Left cardiac atrium (tissue), 4 donors: ENCODE data around the gene LCE3D. TPM values are rescaled to one million over a fixed set of nuclear protein-coding genes. Genes with fewer than 3 reads are reported as not detected.

ENCODE experiments used
- ATAC-seq, 2 donors: fragments of 200-7000 bp; cut with Tn5 transposase; one replicate each; pipeline ENCODE4 v1.9.1; 2020; ENCODE audit warnings: mild to moderate bottlenecking in 2 of 2, moderate library complexity in 2 of 2
- DNase-seq: peaks from one replicate; pipeline ENCODE4 v3.0.0-alpha.2; 2020
- intact Hi-C, 2 donors: fragments of 100-400 bp; cut with DNase I; formaldehyde crosslinking; loops; one replicate each; pipeline versions ENCODE4 v1.14.1 to v1.15.1; 2022 to 2023
- total RNA-seq, 2 donors: library from RNA; stranded (reverse); fragmentation: NEBNext Ultra II Directional; extraction: Animal tissue kit (Norgen Biotek cat#: 25700); gene quantifications; one replicate each; pipeline ENCODE4 v1.2.1, GENCODE V29; 2021
- donor health status: DM: no; HTN: yes; CAD: no.
- donor health status: DM: no; HTN: yes; CAD: no; lungs with severe emphysema.
- donor health status: DM: yes; HTN: yes; CAD: no.
- donor health status: Dilated cardiomyopathy.

LCE3D gene
- total RNA-seq, 2 donors from 2014 or later: not detected

DNA sequence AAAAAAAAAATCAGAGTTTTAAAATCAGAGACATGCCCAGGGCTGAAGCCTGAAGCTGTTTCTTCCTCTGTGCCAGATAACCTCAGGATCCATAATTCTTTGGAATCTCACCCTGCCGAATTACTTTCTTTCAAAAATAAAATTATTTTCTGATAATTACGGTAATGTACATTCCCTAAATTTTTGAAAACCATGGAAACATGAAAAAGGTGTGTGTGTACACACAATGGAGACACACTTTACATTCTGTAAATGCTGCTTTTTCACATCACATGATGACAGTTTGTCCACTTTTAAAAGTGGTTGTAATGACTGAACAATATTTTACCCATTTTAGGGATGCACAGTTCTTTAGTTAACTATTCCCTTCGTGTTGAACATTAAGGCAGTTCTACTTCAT is 44.5 kb downstream of the LCE3D start:
- ATAC-seq (no peak), DNase-seq (no peak)
- intact Hi-C loops: no loop called here

DNA sequence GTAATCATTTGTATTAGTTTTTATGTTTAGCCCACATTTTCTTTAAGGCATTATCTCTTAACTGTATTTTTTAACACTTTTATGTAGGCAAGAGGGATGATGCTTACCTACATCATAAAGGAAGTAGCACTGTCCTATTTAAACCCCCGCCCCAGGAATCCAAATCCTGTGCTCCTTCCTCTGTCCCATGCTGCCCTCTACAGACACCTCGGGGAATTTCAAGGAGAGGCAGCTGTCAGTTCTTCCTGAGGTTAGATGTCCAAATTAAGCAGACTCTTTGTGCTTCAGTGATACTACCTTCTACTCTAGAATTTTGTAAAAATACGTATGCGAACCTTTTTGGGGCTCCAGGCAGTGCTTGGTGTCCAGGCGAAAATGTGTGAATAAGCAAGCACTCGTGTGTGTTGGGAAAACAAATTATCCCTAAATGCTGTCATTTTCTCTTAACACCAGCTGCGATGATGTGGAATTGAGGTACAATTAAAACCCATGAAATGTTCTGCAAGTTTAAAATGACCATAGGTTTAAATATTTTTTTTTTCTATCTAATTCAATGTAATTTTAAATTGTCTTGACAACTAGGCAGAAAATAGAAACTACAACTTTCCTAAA is 46.9 kb downstream of the LCE3D start:
- ATAC-seq: no peak
- no peak for DNase-seq
- intact Hi-C loops: no loop called here

Other genes starting within 250 kb of the LCE3D start
- gene FLG2, start 220.5 kb downstream of the LCE3D start, total RNA-seq: not detected
- not detected for gene CRNN, start 166.3 kb downstream of the LCE3D start, total RNA-seq
- gene LCE5A, start 69.7 kb downstream of the LCE3D start, total RNA-seq: not detected
- not detected for gene CRCT1, start 66.0 kb downstream of the LCE3D start, total RNA-seq
- gene LCE3E, start 13.7 kb downstream of the LCE3D start, total RNA-seq: not detected
- gene LCE3C, start 19.7 kb upstream of the LCE3D start, total RNA-seq: not detected
- not detected for gene LCE3B, start 33.3 kb upstream of the LCE3D start, total RNA-seq
- gene LCE3A, start 42.6 kb upstream of the LCE3D start, total RNA-seq: not detected
- gene LCE2D, start 82.9 kb upstream of the LCE3D start, total RNA-seq: not detected
- gene LCE2C, start 94.8 kb upstream of the LCE3D start, total RNA-seq: not detected
- not detected for gene LCE2B, start 105.6 kb upstream of the LCE3D start, total RNA-seq
- not detected for gene LCE2A, start 117.8 kb upstream of the LCE3D start, total RNA-seq
- not detected for gene LCE4A, start 127.6 kb upstream of the LCE3D start, total RNA-seq
- not detected for gene KPRP, start 177.5 kb upstream of the LCE3D start, total RNA-seq
- gene LCE1F, start 194.6 kb upstream of the LCE3D start, total RNA-seq: not detected
- not detected for gene LCE1E, start 205.7 kb upstream of the LCE3D start, total RNA-seq
- gene LCE1D, start 216.2 kb upstream of the LCE3D start, total RNA-seq: not detected
- not detected for gene LCE1C, start 226.1 kb upstream of the LCE3D start, total RNA-seq
- not detected for gene LCE1B, start 231.5 kb upstream of the LCE3D start, total RNA-seq
- gene LCE1A, start 247.0 kb upstream of the LCE3D start, total RNA-seq: not detected